GM20000 (cell line): Measurements from ENCODE around the gene KRT20.

Source experiments
- DNase-seq: peaks from one replicate; pipeline ENCODE4 v3.0.0; 2012; ENCODE audit warnings: low spot score
- CTCF ChIP-seq: IDR thresholded peaks from 2 replicates; pipeline ENCODE4 v1.5.1; 2012; ENCODE audit warnings: mild to moderate bottlenecking, control low read depth; ENCODE audit errors: extremely low read depth, missing control alignments

The KRT20 gene

DNA sequence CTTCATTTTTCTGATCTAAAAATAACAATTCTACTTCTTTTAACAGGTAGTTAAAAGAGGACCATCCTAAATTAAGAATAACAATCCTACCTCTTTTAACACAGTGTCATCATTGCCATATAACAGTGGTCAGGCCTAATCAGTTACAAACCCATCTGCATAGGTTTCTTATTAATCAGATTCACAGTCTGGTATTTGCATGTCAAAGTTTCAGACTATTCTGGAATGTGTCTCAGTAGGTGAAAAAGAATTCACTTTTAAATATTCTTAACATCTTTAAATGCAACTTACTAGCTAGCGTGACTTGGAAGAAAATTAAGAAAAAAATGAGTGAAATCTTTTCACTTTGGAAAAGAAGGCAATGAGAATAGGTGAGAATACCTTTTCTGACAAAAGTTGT lies 11.2 kb downstream of the KRT20 start:
- no peak for TF ChIP-seq CTCF
- no peak for DNase-seq

- TF ChIP-seq CTCF, result no peak
- DNase-seq, result no peak
Observed at GRCh38 chr17:40873255-40873654, 11.8 kb downstream of the KRT20 start.

GRCh38 chr17:40872416-40872815 lies 12.6 kb downstream of the KRT20 start:
- TF ChIP-seq CTCF, result no peak

DNA sequence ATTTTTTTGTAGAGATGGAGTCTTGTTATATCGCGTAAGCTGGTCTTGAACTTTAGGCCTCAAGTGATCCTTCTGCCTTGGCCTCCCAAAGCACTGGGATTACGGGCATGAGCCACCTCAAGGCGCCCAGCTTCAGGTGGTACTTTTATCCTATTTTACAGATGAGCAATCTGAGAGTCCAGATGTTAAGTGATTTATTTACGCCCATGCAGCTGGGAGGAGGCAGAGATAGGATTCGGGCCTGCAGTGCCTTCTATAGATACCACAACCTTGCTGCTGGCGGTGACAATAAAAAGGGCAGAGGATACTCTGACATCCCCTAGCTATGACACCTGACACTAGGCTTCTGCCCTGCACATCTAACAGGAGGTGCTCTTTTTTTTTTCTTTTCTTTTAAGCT lies 13.7 kb downstream of the KRT20 start:
- TF ChIP-seq CTCF, result no peak
- no peak for DNase-seq

More at GRCh38 chr17:40872416-40872815, 12.6 kb downstream of the KRT20 start:
- DNase-seq, result no peak

DNA sequence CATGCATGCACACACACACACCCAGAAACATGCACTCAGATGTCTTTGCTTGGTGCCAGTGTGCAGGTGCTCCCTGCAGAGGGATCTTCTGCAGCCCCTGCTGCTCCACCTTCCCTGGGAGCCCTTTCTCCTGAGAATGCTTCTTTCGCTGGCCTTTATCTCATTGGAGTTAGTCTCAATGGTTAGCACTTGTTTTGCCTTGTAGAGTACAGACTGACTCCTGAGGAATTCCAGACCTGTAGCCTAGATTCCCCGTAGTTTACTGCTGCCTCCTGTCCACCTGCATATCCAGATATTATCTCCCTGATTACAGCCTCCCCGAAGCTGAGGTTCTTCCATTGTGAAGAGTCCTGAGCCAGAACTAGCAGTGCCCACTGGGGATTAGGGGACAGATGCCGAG lies 14.9 kb downstream of the KRT20 start:
- DNase-seq, result no peak
- no peak for TF ChIP-seq CTCF

DNA sequence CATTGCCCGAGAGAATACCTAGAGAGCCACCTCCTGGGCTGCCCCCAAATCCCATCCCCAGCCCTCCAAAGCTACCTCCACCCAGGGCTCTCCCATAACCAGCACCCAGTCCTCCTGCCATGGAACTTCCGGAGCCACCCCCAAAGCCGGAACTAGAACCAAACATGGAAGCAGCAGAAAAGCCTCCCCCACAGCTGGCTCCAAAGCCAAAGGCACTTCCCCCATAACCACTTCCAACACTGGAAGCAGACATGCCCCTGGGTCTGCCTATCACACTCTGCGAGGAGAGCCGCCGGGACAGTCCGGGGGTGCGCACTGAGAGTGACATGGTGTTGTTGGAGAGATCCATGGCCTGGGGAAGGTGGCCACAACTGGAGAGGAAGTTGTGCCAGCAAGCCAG lies 18.2 kb downstream of the KRT20 start, which contains the start of gene KRT12:
Gene KRT12 (minus strand): TSS at position 386 of the 400 bp plus-strand sequence. CDS start 37 bp downstream, at position 349.
- TF ChIP-seq CTCF, result no peak
- DNase-seq, result no peak

DNA sequence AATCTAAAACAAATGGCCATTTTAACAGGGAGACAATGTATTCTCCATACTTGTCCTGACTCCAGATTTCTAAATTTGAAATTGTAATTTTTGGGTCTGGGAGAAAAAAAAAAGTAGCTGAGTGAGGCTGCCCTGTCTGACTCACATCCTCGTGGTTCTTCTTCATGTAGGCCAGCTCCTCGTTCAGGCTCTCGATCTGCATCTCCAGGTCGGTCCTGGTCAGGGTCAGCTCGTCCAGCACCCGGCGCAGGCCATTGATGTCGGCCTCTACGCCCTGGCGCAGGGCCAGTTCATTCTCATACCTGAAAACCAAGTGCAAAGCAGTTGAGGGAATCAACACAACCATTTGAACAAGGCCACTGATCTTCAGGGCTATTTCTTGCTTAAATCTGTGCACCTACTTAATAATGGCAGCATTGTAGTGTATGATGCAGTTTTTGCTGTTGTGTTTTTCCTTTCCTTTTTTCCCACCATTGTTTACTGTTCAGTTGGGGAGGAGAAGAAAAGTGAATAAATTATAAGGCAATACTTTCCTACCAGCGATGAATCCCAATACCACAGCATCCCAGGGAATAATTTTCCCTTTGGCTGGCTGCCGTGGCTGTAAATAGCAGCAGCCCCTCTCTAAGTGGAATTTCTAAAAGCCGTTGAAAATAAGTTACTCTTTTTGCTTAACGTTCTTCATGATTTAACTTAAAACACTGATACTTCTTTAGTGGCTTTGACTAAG lies 20.2 kb downstream of the KRT20 start:
- DNase-seq, result no peak
- no peak for TF ChIP-seq CTCF
